ENCODE measurements around the gene MRO.
A peak's percentile ranks its signal among the peaks of the same experiment; 100 is the strongest.

MRO gene

GRCh38 chr18:50832754-50833153 lies 12.9 kb upstream of the MRO start:
- no peaks in the 10 kb centered on the region for H3K36me3 ChIP-seq (ENCODE audit: insufficient read depth, low read length)
- H3K9ac ChIP-seq (ENCODE audit: low read depth, low read length) = no peak overlapping the region
- no peak overlapping the region for H3K27ac ChIP-seq (ENCODE audit: low read depth, low read length)
- 0 out of 2 replicates have a peak, but pooled peaks cover 2% of the 10 kb centered on the region for H3K4me1 ChIP-seq (ENCODE audit: insufficient read depth, low read length)
- H3K4me3 ChIP-seq (ENCODE audit: low read length) = no peak overlapping the region
- H3K9me3 ChIP-seq (ENCODE audit: insufficient read depth, low read depth, low read length) = no peaks in the 10 kb centered on the region
- no peaks in the 10 kb centered on the region for H3K27me3 ChIP-seq (ENCODE audit: insufficient read depth, low read length)
- 95% methylated on average over 2 of the region's 2 CpGs for WGBS

DNA sequence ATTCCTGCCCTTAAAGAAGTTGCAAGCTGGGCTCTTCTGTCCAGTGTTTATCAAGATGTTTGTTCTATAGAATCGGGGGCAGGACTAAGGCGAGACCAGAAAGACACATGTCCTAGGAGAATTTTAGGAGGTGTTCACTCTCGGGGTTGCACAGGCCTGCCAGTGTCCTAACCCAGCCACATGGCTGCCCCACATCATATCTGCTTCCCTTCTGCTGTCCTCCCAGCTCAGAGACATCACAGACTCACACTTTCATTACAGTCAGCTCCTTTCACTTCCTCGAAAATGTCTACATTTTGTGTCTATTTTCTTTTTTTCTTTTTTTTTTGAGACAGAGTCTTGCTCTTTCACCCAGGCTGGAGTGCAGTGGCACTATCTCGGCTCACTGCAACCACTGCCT lies 10.7 kb upstream of the MRO start:
- Histone ChIP-seq H3K9ac (ENCODE audit: low read depth, low read length) (no peak overlapping the region), H3K27me3 (ENCODE audit: insufficient read depth, low read length) (no peaks in the 10 kb centered on the region), H3K27ac (ENCODE audit: low read depth, low read length) (no peak overlapping the region), H3K4me3 (ENCODE audit: low read length) (no peak overlapping the region), H3K36me3 (ENCODE audit: insufficient read depth, low read length) (no peaks in the 10 kb centered on the region), H3K4me1 (ENCODE audit: insufficient read depth, low read length) (peaks cover 5% of the 10 kb centered on the region; the same call in 1 of the 2 replicates), H3K9me3 (ENCODE audit: insufficient read depth, low read depth, low read length) (no peaks in the 10 kb centered on the region)
- WGBS = 95% methylated on average over 5 of the region's 5 CpGs

DNA sequence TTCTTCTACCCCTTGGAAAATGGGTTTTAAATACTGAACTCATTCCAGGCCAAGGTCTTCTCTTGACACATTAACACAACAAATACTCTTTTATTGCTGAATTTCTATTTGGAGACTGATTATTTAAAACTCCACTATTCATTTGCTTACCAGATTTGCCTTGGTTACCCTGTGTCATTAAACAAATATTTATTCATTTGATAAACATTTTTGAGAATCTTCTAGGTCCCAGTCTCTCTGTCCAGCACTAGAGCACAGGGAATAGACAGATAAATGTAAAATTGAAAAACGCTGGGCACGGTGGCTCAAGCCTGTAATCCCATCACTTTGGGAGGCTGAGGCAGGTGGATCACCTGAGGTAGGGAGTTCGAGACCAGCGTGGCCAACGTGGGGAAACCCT lies 9.8 kb upstream of the MRO start:
- H3K27me3 ChIP-seq (ENCODE audit: insufficient read depth, low read length) = no peaks in the 10 kb centered on the region
- no peak overlapping the region for H3K4me3 ChIP-seq (ENCODE audit: low read length)
- WGBS = 98% methylated on average over 5 of the region's 5 CpGs
- peaks cover 6% of the 10 kb centered on the region; the same call in 1 of the 2 replicates for H3K4me1 ChIP-seq (ENCODE audit: insufficient read depth, low read length)
- no peaks in the 10 kb centered on the region for H3K36me3 ChIP-seq (ENCODE audit: insufficient read depth, low read length)
- no peak overlapping the region for H3K27ac ChIP-seq (ENCODE audit: low read depth, low read length)
- H3K9me3 ChIP-seq (ENCODE audit: insufficient read depth, low read depth, low read length) = no peaks in the 10 kb centered on the region
- H3K9ac ChIP-seq (ENCODE audit: low read depth, low read length) = no peak overlapping the region

DNA sequence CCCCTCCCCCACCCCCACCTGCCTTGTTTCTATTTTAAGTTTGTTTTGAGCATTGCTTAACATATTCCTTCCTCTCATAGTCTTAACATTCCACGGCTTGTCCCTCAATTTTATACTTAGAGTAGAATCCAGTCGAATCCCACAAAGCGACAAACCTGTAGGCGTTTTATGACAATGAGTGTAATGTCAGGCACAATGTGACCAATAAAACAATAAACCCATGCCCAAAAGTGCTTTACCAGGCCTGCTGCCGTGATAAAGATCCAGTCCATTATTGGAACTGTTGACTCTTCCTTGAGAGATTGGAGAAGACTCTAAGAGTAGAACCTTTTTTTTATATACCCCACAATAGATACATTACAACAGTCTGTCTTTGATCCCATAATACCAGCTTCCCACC lies 6.2 kb upstream of the MRO start:
- Histone ChIP-seq H3K27me3 (ENCODE audit: insufficient read depth, low read length) (no peaks in the 10 kb centered on the region), H3K9ac (ENCODE audit: low read depth, low read length) (no peak overlapping the region), H3K27ac (ENCODE audit: low read depth, low read length) (no peak overlapping the region), H3K9me3 (ENCODE audit: insufficient read depth, low read depth, low read length) (no peaks in the 10 kb centered on the region), H3K36me3 (ENCODE audit: insufficient read depth, low read length) (no peaks in the 10 kb centered on the region), H3K4me3 (ENCODE audit: low read length) (no peak overlapping the region), H3K4me1 (ENCODE audit: insufficient read depth, low read length) (peaks cover 3% of the 10 kb centered on the region; the same call in 1 of the 2 replicates)
- WGBS = 95% methylated on average over 5 of the region's 5 CpGs

GRCh38 chr18:50825621-50826020 lies 5.8 kb upstream of the MRO start:
- Histone ChIP-seq H3K36me3 (ENCODE audit: insufficient read depth, low read length) (no peaks in the 10 kb centered on the region), H3K9ac (ENCODE audit: low read depth, low read length) (no peak overlapping the region)
- 94% methylated on average over 2 of the region's 2 CpGs for WGBS

GRCh38 chr18:50822756-50823155 lies 2.9 kb upstream of the MRO start:
- H3K9ac ChIP-seq (ENCODE audit: low read depth, low read length) = no peak overlapping the region
- 89% methylated on average over 10 of the region's 10 CpGs for WGBS
- no peaks in the 10 kb centered on the region for H3K9me3 ChIP-seq (ENCODE audit: insufficient read depth, low read depth, low read length)
- H3K36me3 ChIP-seq (ENCODE audit: insufficient read depth, low read length) = no peaks in the 10 kb centered on the region
- no peak overlapping the region for H3K27ac ChIP-seq (ENCODE audit: low read depth, low read length)
- no peak overlapping the region for H3K4me3 ChIP-seq (ENCODE audit: low read length)
- H3K27me3 ChIP-seq (ENCODE audit: insufficient read depth, low read length) = no peaks in the 10 kb centered on the region
- peaks cover 23% of the 10 kb centered on the region for H3K4me1 ChIP-seq (ENCODE audit: insufficient read depth, low read length)

More at GRCh38 chr18:50825621-50826020, 5.8 kb upstream of the MRO start:
- Histone ChIP-seq H3K27me3 (ENCODE audit: insufficient read depth, low read length) (no peaks in the 10 kb centered on the region), H3K9me3 (ENCODE audit: insufficient read depth, low read depth, low read length) (no peaks in the 10 kb centered on the region), H3K4me3 (ENCODE audit: low read length) (no peak overlapping the region), H3K27ac (ENCODE audit: low read depth, low read length) (no peak overlapping the region), H3K4me1 (ENCODE audit: insufficient read depth, low read length) (peaks cover 3% of the 10 kb centered on the region; the same call in 1 of the 2 replicates)

DNA sequence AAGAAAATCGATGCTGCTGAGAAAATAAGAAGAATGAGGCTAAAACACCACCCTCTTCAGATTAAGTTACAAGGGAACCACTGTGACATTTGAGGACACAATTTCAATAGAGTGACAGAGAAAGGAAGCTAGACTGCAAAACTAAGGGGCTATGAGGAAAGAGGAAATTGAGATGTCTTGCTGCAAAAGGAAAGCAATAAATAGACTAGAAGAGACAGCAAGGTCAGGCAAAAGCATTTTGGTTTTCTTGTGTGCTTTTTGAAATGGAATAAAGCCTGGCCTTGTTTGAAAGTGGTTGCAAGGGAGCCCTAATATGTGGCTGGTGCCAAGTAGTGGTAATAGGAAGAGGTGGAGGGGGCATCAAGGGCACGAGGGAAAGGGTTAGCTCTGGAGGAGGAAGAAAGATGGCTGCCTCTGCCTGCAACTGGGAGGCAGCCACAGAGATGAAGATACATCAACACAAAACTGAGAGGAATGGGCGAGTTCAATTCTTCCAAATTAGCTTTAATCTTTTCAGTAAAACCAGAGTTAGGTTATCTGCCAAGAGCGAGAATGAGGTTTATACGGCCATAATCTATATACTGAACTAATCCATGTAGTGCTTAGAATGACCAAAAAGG lies 1.2 kb upstream of the MRO start:
- no peak overlapping the region for H3K9ac ChIP-seq (ENCODE audit: low read depth, low read length)
- H3K36me3 ChIP-seq (ENCODE audit: insufficient read depth, low read length) = no peaks in the 10 kb centered on the region
- H3K4me1 ChIP-seq (ENCODE audit: insufficient read depth, low read length) = peaks cover 36% of the 10 kb centered on the region
- WGBS = 79% methylated on average over 3 of the region's 5 CpGs
- no peak overlapping the region for H3K27ac ChIP-seq (ENCODE audit: low read depth, low read length)
- no peaks in the 10 kb centered on the region for H3K27me3 ChIP-seq (ENCODE audit: insufficient read depth, low read length)
- H3K4me3 ChIP-seq (ENCODE audit: low read length) = no peak overlapping the region
- no peaks in the 10 kb centered on the region for H3K9me3 ChIP-seq (ENCODE audit: insufficient read depth, low read depth, low read length)

- WGBS = 18% methylated on average over 14 of the region's 16 CpGs
- H3K27me3 ChIP-seq (ENCODE audit: insufficient read depth, low read length) = no peaks in the 10 kb centered on the region
- H3K4me3 ChIP-seq (ENCODE audit: low read length) = peak overlapping the region; percentile 50
- H3K27ac ChIP-seq (ENCODE audit: low read depth, low read length) = no peak overlapping the region; the same call in 1 of the 2 replicates
- no peaks in the 10 kb centered on the region for H3K9me3 ChIP-seq (ENCODE audit: insufficient read depth, low read depth, low read length)
- no peaks in the 10 kb centered on the region for H3K36me3 ChIP-seq (ENCODE audit: insufficient read depth, low read length)
- peaks cover 33% of the 10 kb centered on the region for H3K4me1 ChIP-seq (ENCODE audit: insufficient read depth, low read length)
- peak overlapping the region; percentile 53; the same call in 1 of the 2 replicates for H3K9ac ChIP-seq (ENCODE audit: low read depth, low read length)
These were observed 639 bp downstream of the MRO start for GRCh38 chr18:50819027-50819727.

- no peak overlapping the region for H3K9ac ChIP-seq (ENCODE audit: low read depth, low read length)
- peaks cover 33% of the 10 kb centered on the region for H3K4me1 ChIP-seq (ENCODE audit: insufficient read depth, low read length)
- H3K36me3 ChIP-seq (ENCODE audit: insufficient read depth, low read length) = no peaks in the 10 kb centered on the region
- peak overlapping the region; percentile 3; the same call in 1 of the 2 replicates for H3K27ac ChIP-seq (ENCODE audit: low read depth, low read length)
- WGBS = 59% methylated on average over 5 of the region's 7 CpGs
- no peak overlapping the region for H3K4me3 ChIP-seq (ENCODE audit: low read length)
- 0 out of 2 replicates have a peak, but pooled peaks cover 4% of the 10 kb centered on the region for H3K9me3 ChIP-seq (ENCODE audit: insufficient read depth, low read depth, low read length)
- H3K27me3 ChIP-seq (ENCODE audit: insufficient read depth, low read length) = no peaks in the 10 kb centered on the region
These were observed 3.2 kb downstream of the MRO start for GRCh38 chr18:50816419-50817166.

GRCh38 chr18:50814395-50814794 lies 5.4 kb downstream of the MRO start:
- no peak overlapping the region for H3K9ac ChIP-seq (ENCODE audit: low read depth, low read length)
- 0 out of 2 replicates have a peak, but pooled peaks cover 4% of the 10 kb centered on the region for H3K9me3 ChIP-seq (ENCODE audit: insufficient read depth, low read depth, low read length)
- 78% methylated on average over 7 of the region's 7 CpGs for WGBS
- H3K36me3 ChIP-seq (ENCODE audit: insufficient read depth, low read length) = no peaks in the 10 kb centered on the region
- H3K4me3 ChIP-seq (ENCODE audit: low read length) = no peak overlapping the region
- H3K27ac ChIP-seq (ENCODE audit: low read depth, low read length) = no peak overlapping the region
- no peaks in the 10 kb centered on the region for H3K27me3 ChIP-seq (ENCODE audit: insufficient read depth, low read length)
- peaks cover 26% of the 10 kb centered on the region for H3K4me1 ChIP-seq (ENCODE audit: insufficient read depth, low read length)

DNA sequence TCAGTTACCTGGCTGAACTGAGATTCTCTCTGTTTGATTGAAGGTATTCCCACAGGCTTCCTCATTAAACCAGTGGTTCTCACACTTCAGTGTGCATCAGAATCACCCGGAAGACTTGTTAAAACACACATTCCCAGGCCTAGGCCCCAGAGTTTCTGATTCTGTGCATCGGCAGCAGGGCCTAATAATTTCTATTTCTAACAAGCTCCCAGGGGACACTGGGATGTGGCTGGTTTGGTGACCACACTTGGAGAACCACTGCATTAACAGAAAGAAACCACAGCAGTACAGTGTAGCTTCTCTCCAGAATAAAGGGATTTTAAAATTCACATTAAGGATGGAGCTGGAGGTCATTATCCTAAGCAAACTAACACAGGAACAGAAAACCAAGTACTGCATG lies 6.5 kb downstream of the MRO start:
- H3K4me3 ChIP-seq (ENCODE audit: low read length) = no peak overlapping the region
- H3K9me3 ChIP-seq (ENCODE audit: insufficient read depth, low read depth, low read length) = 0 out of 2 replicates have a peak, but pooled peaks cover 4% of the 10 kb centered on the region
- no peaks in the 10 kb centered on the region for H3K36me3 ChIP-seq (ENCODE audit: insufficient read depth, low read length)
- no peaks in the 10 kb centered on the region for H3K27me3 ChIP-seq (ENCODE audit: insufficient read depth, low read length)
- WGBS = 96% methylated on average over 2 of the region's 2 CpGs
- H3K27ac ChIP-seq (ENCODE audit: low read depth, low read length) = no peak overlapping the region
- peaks cover 19% of the 10 kb centered on the region for H3K4me1 ChIP-seq (ENCODE audit: insufficient read depth, low read length)
- H3K9ac ChIP-seq (ENCODE audit: low read depth, low read length) = no peak overlapping the region
